Measurements from ENCODE around the gene NHS. TPM values are rescaled to one million over a fixed set of nuclear protein-coding genes. Genes with fewer than 3 reads are reported as not detected.

Gene NHS
- total and polyA plus RNA-seq, 8 donors, result 0.19 to 1.7 (median 0.54) TPM

GRCh38 chrX:17606231-17606630, 231.2 kb downstream of the NHS start:
- ATAC-seq, result no peak
- no peaks in the 10 kb centered on the region for H3K36me3 ChIP-seq
- intact Hi-C loops (cut with DNase I), result no loop called here
- H3K27me3 ChIP-seq, result no peaks in the 10 kb centered on the region
- no peak overlapping the region for H3K27ac ChIP-seq
- peaks cover 0 to 4% (median 0%) of the 10 kb centered on the region in 3 donors for H3K4me1 ChIP-seq
- H3K9me3 ChIP-seq, result no peaks in the 10 kb centered on the region
- no peak for DNase-seq
- no peak for FAIRE-seq
- H3K4me3 ChIP-seq, result no peak overlapping the region
- 49 to 53% methylated on average over 4 of the region's 4 CpGs for WGBS, 2 donors
- TF ChIP-seq CTCF (IDR thresholded peaks at IDR 0.05), result no peak

- Histone ChIP-seq H3K4me3 (no peak overlapping the region), H3K4me1 (peaks cover 0 to 4% (median 4%) of the 10 kb centered on the region in 3 donors), H3K36me3 (no peaks in the 10 kb centered on the region), H3K27ac (peak overlapping the region in 2 of 4 donors; percentile 21 to 52), H3K9me3 (no peaks in the 10 kb centered on the region), H3K27me3 (no peaks in the 10 kb centered on the region)
- peak; percentile 91 to 95 (median 94) for ATAC-seq
- WGBS, 2 donors, result 18% methylated on average over 2 of the region's 2 CpGs
- no peak for TF ChIP-seq CTCF (IDR thresholded peaks at IDR 0.05)
- intact Hi-C loops (cut with DNase I), result no loop called here
- no peak for FAIRE-seq
- DNase-seq, result peak in 4 of 6 donors; percentile 54 to 75 (median 68)
Measured at GRCh38 chrX:17608888-17609287, 233.9 kb downstream of the NHS start.

GRCh38 chrX:17610788-17611187, 235.8 kb downstream of the NHS start:
- Histone ChIP-seq H3K4me1 (peaks cover 0 to 6% (median 4%) of the 10 kb centered on the region in 3 donors), H3K27ac (no peak overlapping the region), H3K4me3 (no peak overlapping the region), H3K27me3 (no peaks in the 10 kb centered on the region), H3K9me3 (no peaks in the 10 kb centered on the region), H3K36me3 (no peaks in the 10 kb centered on the region)
- intact Hi-C loops (cut with DNase I), result no loop called here
- no peak for DNase-seq
- 78 to 92% methylated on average over 5 of the region's 5 CpGs for WGBS, 2 donors
- no peak for TF ChIP-seq CTCF (IDR thresholded peaks at IDR 0.05)
- ATAC-seq, result no peak
- FAIRE-seq, result no peak

- intact Hi-C loops (cut with DNase I), result no loop called here
- no peak for FAIRE-seq
- Histone ChIP-seq H3K27me3 (no peaks in the 10 kb centered on the region), H3K36me3 (no peaks in the 10 kb centered on the region), H3K4me1 (peaks cover 0 to 6% (median 0%) of the 10 kb centered on the region in 3 donors), H3K4me3 (no peak overlapping the region), H3K27ac (peak overlapping the region in 2 of 4 donors; percentile 50 to 64), H3K9me3 (no peaks in the 10 kb centered on the region)
- ATAC-seq, result peak; percentile 80 to 95 (median 90)
- WGBS, 2 donors, result 29 to 40% methylated on average over 5 of the region's 5 CpGs
- DNase-seq, result peak in 4 of 6 donors; percentile 39 to 61 (median 51)
- no peak for TF ChIP-seq CTCF (IDR thresholded peaks at IDR 0.05)
Measured at GRCh38 chrX:17613979-17614588, 239.1 kb downstream of the NHS start.

GRCh38 chrX:17616936-17617335, 241.9 kb downstream of the NHS start:
- intact Hi-C loops (cut with DNase I), result no loop called here
- Histone ChIP-seq H3K36me3 (no peaks in the 10 kb centered on the region), H3K4me1 (peaks cover 0 to 6% (median 0%) of the 10 kb centered on the region in 3 donors), H3K27me3 (no peaks in the 10 kb centered on the region), H3K4me3 (no peak overlapping the region), H3K27ac (no peak overlapping the region), H3K9me3 (no peaks in the 10 kb centered on the region)
- WGBS, 2 donors, result 73 to 77% methylated on average over 9 of the region's 9 CpGs
- no peak for DNase-seq
- no peak for ATAC-seq
- TF ChIP-seq CTCF (IDR thresholded peaks at IDR 0.05), result no peak
- no peak for FAIRE-seq

Measured in pancreas (tissue), 10 donors.